HG03280 (cell line): ENCODE results near the gene AGL.
A peak's percentile ranks its signal among the peaks of the same experiment; 100 is the strongest.
"Not testable (repeated sequence)": the region's sequence is repeated elsewhere in the genome, so short reads cannot be mapped to it uniquely, and the experiment has no call there.

Source experiments
- ATAC-seq: cut with Tn5 transposase; IDR thresholded peaks from one replicate; pipeline ENCODE4 v1.9.1; 2021; ENCODE audit warnings: mild to moderate bottlenecking, moderate library complexity; ENCODE audit not compliant: unreplicated experiment

AGL gene

DNA sequence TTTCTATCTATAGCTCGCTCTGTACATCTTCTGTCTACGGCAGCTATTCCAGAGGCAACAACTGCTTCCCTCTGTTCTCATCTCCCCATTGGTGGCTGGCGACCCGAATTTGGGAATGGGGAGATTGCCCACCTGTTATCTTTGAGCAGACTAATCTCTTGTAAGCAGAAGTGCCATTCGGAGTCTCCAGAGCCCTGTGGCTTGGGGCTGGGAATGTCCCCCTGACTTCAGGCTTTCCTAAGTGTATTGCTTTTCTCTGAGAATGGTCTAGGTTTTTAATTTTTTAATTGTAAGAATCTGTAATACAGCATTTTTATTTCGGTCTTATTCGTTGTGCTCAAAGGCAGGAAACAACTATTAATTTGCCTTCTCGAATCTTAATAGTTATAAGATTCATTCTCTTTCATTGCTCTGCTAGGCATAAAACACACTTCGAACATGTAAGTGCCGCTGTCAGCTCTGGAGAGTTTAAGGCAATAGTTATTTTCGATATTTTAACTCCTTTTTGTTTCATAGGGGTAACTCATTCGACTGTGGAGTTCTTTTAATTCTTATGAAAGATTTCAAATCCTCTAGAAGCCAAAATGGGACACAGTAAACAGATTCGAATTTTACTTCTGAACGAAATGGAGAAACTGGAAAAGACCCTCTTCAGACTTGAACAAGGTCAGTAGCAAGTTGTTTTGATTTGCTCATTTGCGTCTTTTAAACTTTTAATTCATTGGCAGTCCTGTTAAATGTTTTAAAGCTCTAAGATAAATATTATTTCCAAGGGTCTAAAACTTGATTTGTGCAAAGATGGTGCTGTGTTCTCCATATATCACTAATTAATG, 514 bp downstream of the AGL start:
- ATAC-seq, result peak; percentile 2

DNA sequence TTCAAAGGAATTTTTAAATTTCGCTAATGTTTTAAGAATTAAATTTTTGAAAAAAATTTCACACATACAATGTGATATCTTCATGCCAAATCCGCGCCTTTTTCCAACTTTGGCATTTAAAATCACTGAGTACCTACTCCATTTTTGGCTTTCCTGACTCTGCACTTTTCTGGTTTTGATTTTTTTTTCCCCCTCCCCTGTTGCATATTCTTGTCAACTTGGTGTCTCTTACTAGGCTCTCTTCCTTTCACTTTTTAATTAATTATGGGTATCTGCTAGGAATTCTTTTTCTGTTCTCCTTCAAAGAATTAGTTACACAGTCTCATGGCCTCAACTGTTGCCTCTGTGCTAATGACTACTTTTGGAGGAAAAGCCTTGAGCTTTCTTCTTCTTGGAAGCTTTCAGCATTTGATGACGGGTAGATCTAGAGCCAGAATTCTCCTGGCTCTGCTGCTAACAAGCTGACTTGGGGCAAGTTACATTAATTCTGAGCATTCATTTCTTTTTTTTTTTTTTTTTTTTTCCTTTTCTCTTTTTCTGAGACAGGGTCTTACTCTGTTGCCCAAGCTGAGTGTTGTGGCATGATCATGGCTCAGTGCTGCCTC, 1.8 kb downstream of the AGL start:
- ATAC-seq, result no peak

DNA sequence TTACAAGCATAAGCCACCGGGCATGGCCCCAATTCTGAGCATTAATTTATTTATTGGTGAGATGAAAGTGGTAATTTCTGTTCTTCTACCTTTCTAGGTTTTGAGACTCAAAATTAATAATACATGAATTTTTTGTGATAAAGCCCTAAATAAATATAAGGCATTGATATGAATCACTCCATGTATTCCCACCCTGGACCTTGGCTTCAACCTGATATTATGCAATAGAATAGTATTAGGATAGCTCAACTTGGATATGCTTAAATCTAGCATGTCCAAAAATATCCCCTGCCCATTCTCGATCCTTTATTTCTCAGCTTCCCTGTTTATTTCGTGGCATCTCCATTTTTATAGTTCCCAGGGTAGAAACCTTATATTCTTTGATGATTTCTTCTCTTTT, 2.5 kb downstream of the AGL start:
- ATAC-seq, result no peak

DNA sequence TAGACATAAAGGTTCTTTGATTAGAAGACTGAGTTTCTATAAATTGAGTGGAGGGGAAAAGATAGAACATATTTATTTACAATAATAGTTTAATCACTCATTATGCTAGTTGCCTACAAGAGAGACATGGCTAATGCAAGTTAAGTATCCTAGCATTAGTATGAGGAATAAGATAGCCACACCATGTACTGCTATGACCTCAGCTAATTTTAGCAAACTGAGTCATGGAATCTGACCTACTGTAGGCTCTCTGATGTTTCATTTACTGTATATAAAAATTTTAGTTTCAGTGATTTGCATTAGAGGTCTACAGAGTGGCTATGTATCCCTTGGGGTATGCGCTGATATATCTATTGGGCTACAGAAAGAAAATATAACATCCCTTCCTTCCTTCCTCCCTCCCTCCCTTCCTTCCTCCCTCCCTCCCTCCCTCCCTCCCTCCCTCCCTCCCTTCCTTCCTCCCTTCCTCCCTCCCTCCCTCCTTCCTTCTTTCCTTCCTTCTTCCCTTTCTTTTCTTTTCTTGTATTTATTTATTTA, 5.8 kb downstream of the AGL start:
- ATAC-seq, result no peak

DNA sequence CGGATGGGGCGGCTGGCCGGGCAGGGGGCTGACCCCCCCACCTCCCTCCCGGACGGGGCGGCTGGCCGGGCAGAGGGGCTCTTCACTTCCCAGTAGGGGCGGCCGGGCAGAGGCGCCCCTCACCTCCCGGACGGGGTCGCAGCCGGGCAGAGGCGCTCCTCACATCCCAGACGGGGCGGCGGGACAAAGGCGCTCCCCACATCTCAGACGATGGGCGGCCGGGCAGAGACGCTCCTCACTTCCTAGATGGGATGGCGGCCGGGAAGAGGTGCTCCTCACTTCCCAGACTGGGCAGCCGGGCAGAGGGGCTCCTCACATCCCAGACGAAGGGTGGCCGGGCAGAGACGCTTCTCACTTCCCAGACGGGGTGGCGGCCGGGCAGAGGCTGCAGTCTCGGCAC, 6.9 kb downstream of the AGL start:
- ATAC-seq, result not testable (repeated sequence)

DNA sequence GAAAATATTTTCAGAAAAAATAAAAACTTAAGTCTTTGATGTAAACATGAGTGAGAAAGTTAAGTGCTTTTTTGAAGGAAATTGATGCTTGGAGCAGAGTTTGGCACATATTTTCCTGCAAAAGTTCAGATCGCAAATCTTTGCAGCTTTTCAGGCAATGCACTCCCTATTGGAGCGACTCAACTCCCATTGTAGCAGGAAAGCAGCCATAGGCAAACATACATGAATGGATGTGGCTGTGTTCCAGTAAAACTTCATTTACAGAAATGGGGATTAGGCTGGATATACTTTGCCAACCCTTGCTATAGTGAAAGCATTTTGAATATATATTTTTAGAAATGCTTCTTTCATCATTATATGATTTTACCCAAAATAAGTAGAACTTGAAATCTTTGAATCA, 8.1 kb downstream of the AGL start:
- no peak for ATAC-seq

DNA sequence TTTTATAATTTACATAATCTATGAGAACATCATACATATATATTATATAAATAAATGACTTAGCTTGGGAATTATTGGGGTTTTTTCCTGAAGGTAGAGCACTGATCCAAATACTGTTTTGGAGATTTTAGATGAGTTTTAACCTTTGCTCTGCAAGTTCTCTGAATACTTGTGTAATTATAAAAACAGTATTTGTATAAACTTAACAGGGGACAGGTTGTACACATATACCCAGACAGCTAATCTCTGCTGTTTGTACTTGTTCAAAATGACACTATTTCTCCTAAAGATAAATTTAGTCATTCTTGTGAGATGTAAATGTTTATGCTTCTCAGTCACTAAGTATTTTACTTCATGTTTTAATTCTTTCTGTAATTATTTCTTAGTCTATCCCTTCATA, 8.7 kb downstream of the AGL start:
- no peak for ATAC-seq

DNA sequence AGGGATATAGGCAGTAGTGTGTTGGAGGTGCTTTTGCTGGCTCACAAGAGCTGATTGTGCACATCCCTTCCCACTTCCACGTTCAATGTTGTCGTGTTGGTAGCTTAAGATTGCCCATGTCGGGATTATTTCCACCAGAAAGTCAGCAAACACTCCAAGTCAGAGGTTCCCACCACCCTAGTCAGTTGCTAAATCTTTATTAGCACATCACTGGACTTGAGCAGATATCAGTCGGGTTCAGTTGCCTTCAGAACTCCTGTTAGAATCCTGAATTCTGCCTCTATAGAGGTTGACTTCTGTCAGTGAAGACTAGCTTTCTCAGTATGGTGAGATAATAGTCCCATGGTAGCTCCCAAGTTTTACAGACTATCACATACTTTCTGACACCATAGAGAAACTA, 10.5 kb downstream of the AGL start:
- ATAC-seq, result no peak

DNA sequence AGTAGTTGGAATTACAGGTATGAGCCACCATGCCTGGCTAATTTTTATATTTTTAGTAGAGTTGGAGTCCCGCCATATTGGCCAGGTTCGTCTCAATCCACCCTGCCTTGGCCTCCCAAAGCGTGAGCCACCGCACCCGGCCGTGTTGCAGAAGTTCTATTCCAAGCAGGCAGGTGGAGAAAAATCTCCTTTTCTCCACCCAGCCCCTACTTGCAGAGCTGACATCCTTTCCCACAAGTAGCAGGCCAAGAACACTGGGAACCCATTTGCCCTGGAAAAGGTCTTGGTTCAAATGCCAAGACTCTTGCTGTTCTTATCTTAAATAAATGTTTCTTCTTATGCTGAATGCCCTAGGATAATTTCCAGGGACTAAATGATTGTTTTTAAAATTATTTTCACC, 17.5 kb downstream of the AGL start:
- no peak for ATAC-seq

DNA sequence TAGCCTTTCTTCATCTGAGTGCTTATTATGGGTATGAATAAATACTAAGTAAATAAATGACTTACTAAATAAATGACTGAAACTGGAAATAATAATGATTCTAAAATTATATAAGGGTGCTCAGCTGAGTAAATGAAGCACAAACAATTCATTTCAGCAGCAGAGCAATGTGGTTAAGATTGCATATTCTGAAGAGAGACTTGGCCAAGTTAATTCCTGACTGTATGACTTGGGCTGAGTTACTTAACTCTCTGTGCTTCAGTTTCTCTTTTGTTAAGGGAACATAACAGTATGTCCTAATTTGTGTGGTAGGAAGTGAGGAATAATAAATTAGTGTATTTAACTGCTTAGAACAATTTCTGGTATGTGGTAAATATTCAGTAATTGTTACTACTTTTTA, 19.1 kb downstream of the AGL start:
- no peak for ATAC-seq

DNA sequence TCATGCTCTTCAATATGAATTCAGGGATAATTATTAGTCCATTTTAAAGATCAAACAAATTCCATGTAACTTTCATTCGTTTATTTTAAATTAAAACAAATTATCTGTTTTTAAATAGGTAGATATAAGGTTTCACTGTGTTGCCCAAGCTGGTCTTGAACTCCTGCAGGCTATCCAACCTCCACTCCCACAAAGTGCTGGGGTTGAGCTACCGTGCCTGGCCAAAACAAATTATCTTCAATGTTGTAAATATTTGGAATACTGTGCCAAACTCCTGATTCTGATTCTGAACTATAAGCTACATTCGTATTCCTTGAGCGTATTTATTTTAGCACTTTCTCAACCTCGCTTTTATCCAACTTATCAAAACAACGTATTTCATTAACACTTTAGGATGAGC, 19.6 kb downstream of the AGL start:
- ATAC-seq, result no peak

DNA sequence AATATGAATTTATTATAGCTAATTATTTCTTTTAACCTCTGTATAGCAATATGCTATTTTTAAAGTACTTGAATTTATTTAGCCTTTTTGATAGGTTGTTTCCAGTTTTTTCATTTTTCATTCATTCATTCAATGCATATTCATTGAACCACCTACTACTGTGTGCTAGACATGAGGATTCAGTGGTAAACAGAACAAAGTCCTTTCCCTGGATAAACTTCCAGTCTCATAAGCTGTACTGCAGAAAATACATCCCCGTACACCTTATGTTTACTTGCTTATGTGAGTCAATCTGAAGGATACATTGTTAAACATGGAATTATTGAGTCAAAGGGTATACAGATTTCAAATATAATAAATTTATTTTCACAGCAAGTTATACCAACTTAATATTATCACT, 21.9 kb downstream of the AGL start:
- ATAC-seq, result no peak

DNA sequence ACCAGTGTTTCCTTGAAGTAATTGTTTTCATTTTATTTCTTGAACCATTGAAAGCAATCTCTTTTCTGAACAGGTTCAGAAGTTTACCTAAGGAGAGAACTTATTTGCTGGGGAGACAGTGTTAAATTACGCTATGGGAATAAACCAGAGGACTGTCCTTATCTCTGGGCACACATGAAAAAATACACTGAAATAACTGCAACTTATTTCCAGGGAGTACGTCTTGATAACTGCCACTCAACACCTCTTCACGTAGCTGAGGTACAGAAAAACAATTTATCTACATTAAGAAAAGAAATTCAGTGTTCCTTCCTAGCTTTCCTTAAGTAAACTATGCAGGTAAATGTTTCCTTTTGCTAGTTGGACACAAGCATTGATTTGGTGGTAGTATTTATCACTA, 27.4 kb downstream of the AGL start:
- no peak for ATAC-seq

DNA sequence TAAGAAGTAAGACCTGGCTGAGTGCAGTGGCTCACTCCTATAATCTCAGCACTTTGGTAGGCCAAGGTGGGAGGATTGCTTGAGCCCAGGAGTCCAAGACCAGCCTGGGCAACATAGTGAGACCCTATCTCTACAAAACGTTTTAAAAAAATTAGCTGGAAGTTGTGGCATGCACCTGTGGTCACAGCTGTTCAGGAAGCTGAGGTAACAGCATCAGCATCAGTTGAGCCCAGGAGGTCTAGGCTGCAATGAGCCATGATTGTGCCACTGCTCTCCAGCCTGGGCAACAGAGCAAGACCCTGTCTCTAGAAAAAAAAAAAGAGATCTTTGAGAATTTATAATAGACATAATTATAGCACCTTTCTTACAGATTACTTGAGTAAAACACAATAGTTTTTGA, 36.0 kb downstream of the AGL start:
- ATAC-seq, result no peak

DNA sequence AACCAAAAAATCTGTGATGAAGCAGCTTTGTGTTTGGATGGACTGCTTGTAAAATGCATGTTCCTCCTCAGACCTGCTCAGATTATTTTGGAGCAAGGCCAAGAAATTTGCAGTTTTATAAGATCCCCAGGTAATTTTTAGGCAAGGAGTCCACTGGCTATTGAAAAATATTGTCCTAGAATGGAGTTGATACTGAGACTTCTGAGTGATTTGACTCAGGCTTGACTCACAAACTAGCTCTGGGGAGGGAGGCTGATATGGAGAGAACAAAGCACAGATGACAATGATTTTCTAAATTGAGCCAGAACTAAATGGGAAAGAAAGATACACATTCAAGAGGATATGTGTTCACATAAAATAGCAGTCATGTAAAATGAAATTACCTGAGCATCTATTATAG, 36.7 kb downstream of the AGL start:
- no peak for ATAC-seq

DNA sequence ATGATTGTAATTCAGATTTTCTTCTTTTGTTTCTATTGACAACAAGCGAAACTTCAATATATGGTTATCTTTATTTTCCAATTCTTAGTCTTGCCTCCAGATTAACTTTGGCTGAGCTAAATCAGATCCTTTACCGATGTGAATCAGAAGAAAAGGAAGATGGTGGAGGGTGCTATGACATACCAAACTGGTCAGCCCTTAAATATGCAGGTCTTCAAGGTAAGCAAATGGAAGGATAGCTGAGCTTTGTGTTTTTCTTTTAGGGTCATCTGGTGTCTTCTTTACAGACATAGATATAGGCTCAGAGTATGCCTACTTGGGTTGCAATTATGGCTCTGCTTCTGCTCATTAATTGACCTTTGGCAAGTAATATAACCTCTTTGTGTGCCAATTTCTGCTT, 37.7 kb downstream of the AGL start:
- ATAC-seq, result no peak

DNA sequence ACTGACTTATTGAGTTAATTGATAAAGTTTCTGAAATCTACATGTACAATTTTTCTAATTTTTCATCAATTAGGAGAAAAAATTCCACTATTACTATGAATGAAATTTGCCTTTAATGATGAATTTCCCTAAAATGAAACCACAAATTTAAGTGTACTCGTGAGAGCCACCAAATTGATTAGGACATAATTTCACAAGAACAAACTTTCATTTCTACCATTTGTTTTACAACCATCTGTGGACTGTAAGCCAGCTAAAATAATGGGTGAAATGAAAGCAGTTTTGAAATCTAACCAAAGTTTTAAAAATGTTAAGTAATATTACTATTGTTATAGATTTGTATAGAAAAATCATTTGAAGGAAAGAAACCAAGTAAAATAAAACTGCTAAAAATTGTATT, 41.8 kb downstream of the AGL start:
- no peak for ATAC-seq

DNA sequence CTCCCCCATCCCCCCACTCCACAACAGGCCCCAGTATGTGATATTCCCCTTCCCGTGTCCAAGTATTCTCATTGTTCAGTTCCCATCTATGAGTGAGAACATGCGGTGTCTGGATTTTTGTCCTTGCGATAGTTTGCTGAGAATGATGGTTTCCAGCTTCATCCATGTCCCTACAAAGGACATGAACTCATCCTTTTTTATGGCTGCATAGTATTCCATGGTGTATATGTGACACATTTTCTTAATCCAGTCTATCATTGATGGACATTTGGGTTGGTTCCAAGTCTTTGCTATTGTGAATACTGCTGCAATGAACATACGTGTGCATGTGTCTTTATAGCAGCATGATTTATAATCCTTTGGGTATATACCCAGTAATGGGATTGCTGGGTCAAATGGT, 53.1 kb downstream of the AGL start:
- not testable (repeated sequence) for ATAC-seq

DNA sequence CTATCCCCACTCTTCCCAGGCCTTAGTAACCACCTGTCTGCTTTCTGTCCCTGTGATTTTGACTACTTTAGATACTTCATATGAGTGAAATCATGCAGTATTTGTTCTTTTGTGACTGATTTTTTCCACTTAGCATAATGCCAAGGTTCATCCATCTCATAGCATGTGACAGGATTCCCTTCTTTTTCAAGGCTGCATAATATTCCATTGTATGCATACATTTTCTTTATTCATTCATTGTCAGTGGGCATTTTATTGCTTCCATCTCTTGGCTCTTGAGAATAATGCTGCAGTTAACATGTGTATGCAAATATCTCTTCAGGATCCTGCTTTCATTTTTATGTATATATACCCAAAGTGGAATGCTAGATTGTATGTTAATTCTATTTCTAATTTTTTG, 56.4 kb downstream of the AGL start:
- ATAC-seq, result no peak

DNA sequence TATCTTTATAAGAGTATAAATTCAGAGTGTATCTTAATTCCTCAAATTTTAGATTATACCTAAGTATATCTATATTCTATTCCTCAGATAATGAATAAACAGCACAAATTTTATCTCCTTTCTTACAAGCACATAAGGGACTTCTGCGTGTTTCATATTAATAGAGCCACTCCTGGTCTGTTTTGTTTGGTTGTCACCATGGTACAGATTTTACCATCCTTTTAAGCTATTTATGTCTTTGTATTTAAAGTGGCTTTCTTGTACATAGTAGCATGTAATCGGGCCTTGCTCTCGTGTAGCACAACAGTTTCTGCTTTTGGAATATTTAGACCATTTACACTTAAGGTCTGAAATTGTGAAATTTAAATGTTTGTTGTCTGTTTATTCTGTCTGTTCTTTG, 67.1 kb downstream of the AGL start:
- no peak for ATAC-seq

DNA sequence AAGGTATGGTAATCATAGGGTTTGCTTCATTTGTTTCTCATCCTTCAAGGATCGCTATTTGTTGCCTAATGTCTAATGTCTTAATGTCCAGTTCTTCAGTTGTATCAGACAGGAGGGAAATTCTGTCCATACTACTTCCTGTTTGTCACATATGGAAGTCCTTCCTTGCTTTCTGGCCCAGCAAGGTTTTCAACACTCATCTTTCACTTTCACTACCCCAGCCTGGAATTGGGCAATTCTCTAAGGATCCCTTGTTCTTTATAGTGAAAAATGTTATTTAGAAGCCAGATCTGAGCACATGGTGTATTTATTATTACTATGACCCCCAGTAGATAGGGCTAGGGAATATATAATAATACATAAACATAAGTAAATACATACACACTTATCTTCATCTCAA, 69.1 kb downstream of the AGL start:
- ATAC-seq, result no peak

DNA sequence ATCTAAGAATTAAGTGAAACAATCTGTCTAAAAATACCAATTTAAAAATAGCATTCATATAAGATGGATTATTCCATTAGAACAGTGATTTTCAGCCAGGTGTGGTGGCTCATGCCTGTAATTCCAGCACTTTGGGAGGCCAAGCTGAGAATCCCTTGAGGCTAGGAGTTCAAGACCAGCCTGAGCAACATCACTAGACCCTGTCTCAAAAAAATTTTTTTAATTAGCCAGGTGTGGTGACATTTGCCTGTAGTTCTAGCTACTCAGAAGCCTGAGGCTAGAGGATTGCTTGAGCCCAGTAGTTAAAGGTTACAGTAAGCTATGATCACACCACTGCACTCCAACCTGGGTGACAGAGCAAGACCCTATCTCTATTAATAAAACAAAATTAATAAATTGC, 84.6 kb downstream of the AGL start:
- no peak for ATAC-seq

DNA sequence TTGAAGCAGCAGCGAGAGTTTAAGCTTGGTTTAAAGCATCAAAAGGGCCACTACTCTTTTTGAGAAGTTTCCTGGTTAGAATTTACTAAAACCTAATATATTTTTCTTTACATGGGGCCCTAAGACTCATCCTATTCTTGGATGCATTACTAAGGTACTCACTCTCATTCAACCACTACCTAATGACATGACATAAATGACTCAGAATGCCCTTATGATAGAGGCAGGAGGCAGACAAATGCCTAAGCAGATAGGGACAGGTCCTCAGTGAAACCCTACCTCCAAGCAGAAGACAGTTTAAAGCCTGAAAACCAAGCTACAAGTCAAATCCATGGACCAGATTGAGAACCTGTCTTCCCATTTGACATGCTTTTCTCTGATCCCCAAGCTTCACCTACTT, 85.4 kb downstream of the AGL start:
- ATAC-seq, result no peak
